Endometrium (tissue), 2 donors: ENCODE results near the gene AKAP9.
"Not testable (repeated sequence)": the region's sequence is repeated elsewhere in the genome, so short reads cannot be mapped to it uniquely, and the experiment has no call there.

Source experiments
- FAIRE-seq: peaks from 2 replicates; lab custom pipeline; 2012; peaks lifted over from hg19 to GRCh38; lab: Jason Lieb, UNC
- donor health status: control.
- donor health status: control.

Gene AKAP9

GRCh38 chr7:92064438-92065029 is 123.9 kb downstream of the AKAP9 start:
- FAIRE-seq: no peak

GRCh38 chr7:92071032-92071431 is 130.4 kb downstream of the AKAP9 start:
- no peak for FAIRE-seq

- no peak for FAIRE-seq
Observed at GRCh38 chr7:92072121-92072520, 131.5 kb downstream of the AKAP9 start.

GRCh38 chr7:92072708-92073107 is 132.0 kb downstream of the AKAP9 start:
- FAIRE-seq: no peak

- no peak for FAIRE-seq
Observed at GRCh38 chr7:92075455-92076158, 134.9 kb downstream of the AKAP9 start.

- FAIRE-seq: no peak
Observed at GRCh38 chr7:92076509-92076908, 135.8 kb downstream of the AKAP9 start.

GRCh38 chr7:92083922-92084321 is 143.3 kb downstream of the AKAP9 start:
- FAIRE-seq: not testable (repeated sequence)

GRCh38 chr7:92088266-92088665 is 147.6 kb downstream of the AKAP9 start:
- no peak for FAIRE-seq

- FAIRE-seq: no peak
Observed at GRCh38 chr7:92092210-92092609, 151.5 kb downstream of the AKAP9 start.

- FAIRE-seq: no peak
Observed at GRCh38 chr7:92095380-92095779, 154.7 kb downstream of the AKAP9 start.

- no peak for FAIRE-seq
Observed at GRCh38 chr7:92100534-92100933, 159.9 kb downstream of the AKAP9 start.

GRCh38 chr7:92102862-92103261 is 162.2 kb downstream of the AKAP9 start:
- not testable (repeated sequence) for FAIRE-seq

- FAIRE-seq: no peak
Observed at GRCh38 chr7:92108821-92109220, 168.2 kb downstream of the AKAP9 start.

GRCh38 chr7:92110857-92111256 is 170.2 kb downstream of the AKAP9 start:
- FAIRE-seq: no peak

- no peak for FAIRE-seq
Observed at GRCh38 chr7:92115821-92116220, 175.2 kb downstream of the AKAP9 start.

- FAIRE-seq: no peak
Observed at GRCh38 chr7:92116949-92117348, 176.3 kb downstream of the AKAP9 start.

GRCh38 chr7:92119213-92119759 is 178.6 kb downstream of the AKAP9 start:
- FAIRE-seq: no peak

GRCh38 chr7:92121681-92122080 is 181.0 kb downstream of the AKAP9 start:
- no peak for FAIRE-seq

GRCh38 chr7:92131093-92131492 is 190.4 kb downstream of the AKAP9 start:
- FAIRE-seq: no peak

- no peak for FAIRE-seq
Observed at GRCh38 chr7:92131764-92132330, 191.2 kb downstream of the AKAP9 start.

GRCh38 chr7:92133133-92133736 is 192.6 kb downstream of the AKAP9 start:
- no peak for FAIRE-seq

GRCh38 chr7:92133737-92134270 is 193.1 kb downstream of the AKAP9 start:
- no peak for FAIRE-seq
